Activated naive CD8-positive, alpha-beta T cell treated with anti-CD3 and anti-CD28 coated beads, Interleukin-2, amount 50 U/mL, for 24 hours (primary cell): ENCODE results near the gene GPS1.

Source experiments
- ATAC-seq: fragments of 150-1000 bp; cut with Tn5 transposase; one replicate; pipeline ENCODE4 v1.10.0; 2021
- DNase-seq: peaks from one replicate; pipeline ENCODE4 v3.0.0; 2021
- H3K27ac Mint-ChIP-seq: one replicate; pipeline ENCODE4 v1.8.0; 2021; ENCODE audit warnings: mild to moderate bottlenecking, mixed read lengths
- H3K27me3 Mint-ChIP-seq: one replicate; pipeline ENCODE4 v1.8.0; 2021; ENCODE audit warnings: mixed read lengths
- H3K36me3 Mint-ChIP-seq: one replicate; pipeline ENCODE4 v1.8.0; 2021; ENCODE audit warnings: low read depth, mixed read lengths
- H3K4me1 Mint-ChIP-seq: one replicate; pipeline ENCODE4 v1.8.0; 2021; ENCODE audit warnings: mixed read lengths
- H3K4me3 Mint-ChIP-seq: one replicate; pipeline ENCODE4 v1.8.0; 2021; ENCODE audit warnings: mild to moderate bottlenecking, moderate library complexity, mixed read lengths
- H3K9me3 Mint-ChIP-seq: one replicate; pipeline ENCODE4 v1.8.0; 2021; ENCODE audit warnings: mixed read lengths

The GPS1 gene

DNA sequence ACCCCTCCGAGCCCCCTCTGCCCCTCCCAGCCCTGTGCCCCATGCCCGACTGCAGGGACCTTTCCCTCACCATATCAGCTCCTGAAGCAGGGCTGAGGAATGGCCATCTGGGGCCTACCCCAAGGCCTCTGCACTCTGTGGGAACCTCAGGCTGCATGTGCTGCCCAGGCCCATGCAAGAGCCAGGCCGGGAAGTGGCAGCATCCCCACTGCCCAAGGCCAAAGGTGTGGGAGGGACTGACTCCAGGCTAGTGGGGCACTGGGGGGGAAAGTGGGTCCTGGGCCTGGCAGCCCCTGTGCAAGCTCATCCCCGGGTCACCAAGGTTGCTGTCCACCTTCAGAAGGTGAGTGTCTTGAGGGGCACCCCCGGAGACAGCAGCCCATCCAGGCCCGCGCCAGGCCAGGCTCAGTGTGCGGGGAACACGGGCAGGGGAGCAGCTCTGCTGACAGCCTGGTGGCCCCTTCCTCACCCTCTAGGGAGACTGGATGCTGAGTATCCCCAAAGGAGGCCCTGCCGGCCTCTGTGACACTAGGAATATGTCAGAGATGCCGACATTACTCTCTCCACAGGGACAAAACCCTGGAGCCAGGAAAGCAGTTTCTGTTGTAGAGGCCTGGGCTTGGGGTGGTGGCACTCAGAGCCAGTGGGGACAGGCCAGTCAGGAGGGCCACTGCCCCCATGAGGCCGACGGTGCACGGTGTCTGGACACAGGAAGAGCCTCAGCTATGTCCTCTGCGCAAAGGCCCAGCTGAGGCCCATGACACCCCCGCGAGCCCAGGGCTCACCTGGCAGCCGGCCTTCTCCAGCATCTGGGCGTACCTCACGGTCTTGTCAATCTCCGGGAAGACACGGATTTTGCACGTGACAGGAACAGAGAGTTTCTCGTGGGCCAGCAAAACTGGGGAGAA, 10.6 kb downstream of the GPS1 start:
- DNase-seq (no peak), ATAC-seq (no peak)
- Mint-ChIP-seq H3K27ac (no peak overlapping the region), H3K4me3 (no peak overlapping the region), H3K4me1 (peaks cover 16% of the 10 kb centered on the region), H3K36me3 (peaks cover 5% of the 10 kb centered on the region), H3K27me3 (no peaks in the 10 kb centered on the region), H3K9me3 (no peaks in the 10 kb centered on the region)

DNA sequence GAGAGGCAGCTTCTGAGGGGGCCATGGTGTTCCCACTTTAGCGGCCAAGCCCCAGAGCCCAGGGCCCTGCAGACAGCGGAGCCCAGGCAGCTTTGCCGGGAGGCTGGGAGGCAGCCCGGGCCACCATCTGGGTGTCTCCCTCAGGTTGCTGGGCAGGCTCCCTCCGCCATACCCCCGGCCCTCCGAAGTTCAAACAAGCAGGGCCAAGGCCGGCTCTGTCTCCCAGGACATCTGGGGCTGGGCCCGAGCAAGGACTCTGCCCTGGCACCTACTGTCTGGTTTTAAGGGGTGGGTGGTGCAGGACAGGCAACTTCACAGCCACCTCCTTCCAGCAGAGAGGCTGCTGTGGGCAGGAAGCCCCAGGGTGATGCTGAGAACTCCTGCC, 11.3 kb downstream of the GPS1 start:
- Mint-ChIP-seq H3K27ac (no peak overlapping the region), H3K4me3 (no peak overlapping the region), H3K27me3 (no peaks in the 10 kb centered on the region), H3K4me1 (peaks cover 16% of the 10 kb centered on the region), H3K9me3 (no peaks in the 10 kb centered on the region), H3K36me3 (peaks cover 2% of the 10 kb centered on the region)
- ATAC-seq (no peak), DNase-seq (no peak)

DNA sequence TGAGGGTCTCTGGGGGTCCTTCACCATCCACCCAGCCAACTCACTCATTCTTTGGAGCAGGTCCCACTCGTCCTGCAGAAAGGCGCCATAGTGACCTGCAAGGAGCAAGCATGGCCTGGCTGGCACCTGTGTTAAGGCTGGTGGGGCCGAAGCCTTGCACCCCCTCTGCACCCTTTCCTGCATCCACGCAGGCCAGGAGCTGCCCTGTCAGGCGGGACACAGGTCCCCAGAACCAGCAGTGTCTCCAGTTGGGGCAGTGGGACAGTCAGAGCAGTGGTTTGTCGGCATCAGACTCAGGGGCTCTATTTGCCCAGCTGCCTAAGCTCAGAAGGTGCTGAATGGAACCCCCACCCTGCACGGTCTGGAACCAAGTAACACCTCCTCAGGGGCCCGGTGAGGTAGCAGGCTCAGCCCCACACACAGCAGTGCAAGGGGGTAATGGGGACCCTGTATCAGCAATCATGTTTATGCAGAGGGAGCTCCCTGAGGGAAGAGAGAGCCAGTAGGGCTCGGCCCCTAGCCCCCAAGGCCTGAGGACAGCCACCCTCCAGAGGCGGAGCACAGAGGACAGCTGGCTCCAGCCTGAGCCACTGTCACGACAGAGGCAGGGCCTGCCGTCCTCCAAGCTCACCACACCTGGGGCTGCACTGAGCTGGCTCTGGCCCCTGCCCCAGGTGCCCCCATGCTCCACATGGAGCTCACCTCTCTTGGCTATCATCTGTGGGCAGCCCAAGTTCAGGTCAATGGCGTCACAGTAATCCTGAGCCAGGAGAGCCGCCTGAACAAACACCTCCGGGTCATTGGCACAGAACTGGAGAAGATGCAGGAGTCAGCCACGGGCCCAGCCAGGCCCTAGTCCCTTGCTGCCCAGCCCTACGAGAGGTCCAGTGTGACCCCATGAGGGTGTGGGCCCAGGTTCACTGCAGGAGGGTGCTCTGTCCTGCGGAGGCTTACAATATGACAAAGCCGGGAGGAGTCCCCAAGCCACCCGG, 12.0 kb downstream of the GPS1 start:
- no peak for DNase-seq
- H3K4me3 Mint-ChIP-seq = peak overlapping the region; percentile 74
- H3K36me3 Mint-ChIP-seq = peaks cover 2% of the 10 kb centered on the region
- no peak for ATAC-seq
- H3K9me3 Mint-ChIP-seq = no peaks in the 10 kb centered on the region
- H3K27me3 Mint-ChIP-seq = no peaks in the 10 kb centered on the region
- H3K4me1 Mint-ChIP-seq = peaks cover 16% of the 10 kb centered on the region
- peak overlapping the region; percentile 71 for H3K27ac Mint-ChIP-seq

DNA sequence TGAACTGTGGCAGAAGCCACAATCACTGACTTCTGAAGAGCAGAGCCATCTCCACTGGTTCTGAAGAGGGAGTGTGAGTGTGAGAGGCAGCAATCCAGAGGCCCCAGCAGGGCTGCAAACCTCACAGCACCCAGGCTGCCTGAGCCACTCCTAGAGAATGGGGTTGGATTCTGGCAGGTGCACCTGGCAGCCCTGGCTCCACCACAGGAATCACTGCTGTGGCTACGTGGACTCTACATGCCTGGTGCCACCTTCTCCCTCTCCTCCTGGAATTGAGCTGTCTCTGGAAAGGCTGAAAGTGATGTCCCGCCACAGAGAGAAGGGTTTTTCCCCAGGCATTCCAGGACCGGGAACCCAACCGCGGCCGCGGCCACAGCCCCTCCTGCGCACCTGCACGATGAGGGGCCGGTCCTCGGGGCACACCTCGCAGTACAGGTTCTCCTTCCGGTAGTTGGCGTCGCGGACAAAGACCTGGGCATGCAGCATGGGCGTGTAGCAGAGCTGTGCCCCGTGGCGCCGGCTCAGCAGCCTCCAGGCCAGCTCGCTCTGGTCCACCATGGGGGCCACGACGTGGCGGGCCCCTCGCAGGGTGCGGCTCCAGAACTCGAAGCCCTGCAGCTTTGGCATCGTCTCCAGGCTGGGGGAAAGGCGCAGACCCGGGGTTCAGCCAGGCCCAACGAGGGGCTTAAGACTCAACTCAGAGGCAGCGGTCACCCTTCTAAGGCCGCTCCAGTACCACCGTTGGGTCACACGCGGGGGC, 12.9 kb downstream of the GPS1 start:
- H3K9me3 Mint-ChIP-seq = no peaks in the 10 kb centered on the region
- ATAC-seq (no peak), DNase-seq (no peak)
- H3K36me3 Mint-ChIP-seq = peaks cover 2% of the 10 kb centered on the region
- H3K4me1 Mint-ChIP-seq = peaks cover 16% of the 10 kb centered on the region
- H3K27ac Mint-ChIP-seq = peak overlapping the region; percentile 71
- H3K27me3 Mint-ChIP-seq = no peaks in the 10 kb centered on the region
- peak overlapping the region; percentile 74 for H3K4me3 Mint-ChIP-seq

DNA sequence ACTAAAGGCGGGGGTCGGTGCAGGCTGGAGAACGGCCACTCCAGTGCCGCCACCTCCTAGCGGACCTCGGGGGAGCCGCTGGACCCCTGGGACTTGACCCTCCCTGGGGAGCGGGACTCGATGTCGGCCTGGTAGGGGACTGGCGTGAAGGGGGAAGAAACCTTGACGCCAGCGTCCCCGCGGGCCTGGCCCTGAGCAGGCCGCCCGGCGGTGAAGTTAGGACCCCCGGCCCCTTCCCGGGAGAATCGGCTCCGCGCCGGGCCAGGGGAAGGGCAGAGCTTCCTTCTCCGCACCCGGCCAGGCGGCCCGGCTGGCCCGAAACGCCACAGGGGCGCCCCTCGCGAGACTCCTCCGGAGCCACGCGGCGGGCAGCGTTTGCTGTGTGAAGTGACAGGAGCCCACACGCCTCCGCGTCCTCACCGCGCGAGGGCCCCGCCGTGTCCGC, 13.5 kb downstream of the GPS1 start:
- peak; percentile 35 for ATAC-seq
- peaks cover 16% of the 10 kb centered on the region for H3K4me1 Mint-ChIP-seq
- peak; percentile 29 for DNase-seq
- H3K27me3 Mint-ChIP-seq = no peaks in the 10 kb centered on the region
- H3K36me3 Mint-ChIP-seq = peaks cover under 1% of the 10 kb centered on the region
- peak overlapping the region; percentile 74 for H3K4me3 Mint-ChIP-seq
- H3K27ac Mint-ChIP-seq = peak overlapping the region; percentile 31
- H3K9me3 Mint-ChIP-seq = no peaks in the 10 kb centered on the region

DNA sequence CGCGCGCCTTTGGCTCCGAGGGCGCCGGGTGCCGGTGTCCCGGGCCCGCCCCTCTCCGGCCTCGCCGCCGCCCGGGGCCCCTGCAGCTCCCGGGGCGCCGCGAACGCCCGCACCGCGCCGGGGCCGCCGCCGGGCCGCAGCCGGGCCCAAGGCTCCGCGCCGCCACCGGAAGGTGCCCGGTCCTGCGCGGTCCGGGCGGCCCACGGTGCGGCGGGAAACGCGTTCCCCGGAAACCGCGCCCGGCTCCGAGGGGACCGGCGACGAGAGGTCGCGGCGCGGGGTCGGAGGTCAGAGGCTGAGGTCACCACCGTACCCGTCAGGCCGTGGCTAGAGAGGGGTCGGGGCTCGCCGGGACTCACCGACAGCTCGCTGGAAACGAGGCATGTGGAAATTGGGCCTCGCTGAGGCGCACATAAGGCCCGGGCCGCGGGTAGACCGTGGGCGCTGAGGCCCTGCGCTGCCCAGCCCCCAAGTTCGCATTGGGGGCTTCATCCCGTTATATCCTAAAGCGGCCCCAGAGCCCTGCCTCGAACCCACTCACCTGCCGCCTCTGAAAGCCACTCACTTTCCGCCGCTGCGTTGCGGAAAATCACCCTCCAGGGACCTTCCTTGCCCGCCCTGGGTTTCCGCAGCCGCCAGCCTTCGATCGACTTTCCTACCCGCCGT, 14.1 kb downstream of the GPS1 start, which contains the start of gene DUS1L:
TSS of gene DUS1L (minus strand) at position 167 of the 666 bp plus-strand sequence. CDS start 745 bp downstream, outside the sequence.
- ATAC-seq (peak; percentile 77), DNase-seq (peak; percentile 81)
- no peaks in the 10 kb centered on the region for H3K27me3 Mint-ChIP-seq
- H3K4me3 Mint-ChIP-seq = peak within 1 kb of the TSS; percentile 83
- peaks cover 16% of the 10 kb centered on the region for H3K4me1 Mint-ChIP-seq
- peak within 1 kb of the TSS; percentile 87 for H3K27ac Mint-ChIP-seq
- H3K9me3 Mint-ChIP-seq = no peaks in the 10 kb centered on the region
- no peaks in the 10 kb centered on the region for H3K36me3 Mint-ChIP-seq

DNA sequence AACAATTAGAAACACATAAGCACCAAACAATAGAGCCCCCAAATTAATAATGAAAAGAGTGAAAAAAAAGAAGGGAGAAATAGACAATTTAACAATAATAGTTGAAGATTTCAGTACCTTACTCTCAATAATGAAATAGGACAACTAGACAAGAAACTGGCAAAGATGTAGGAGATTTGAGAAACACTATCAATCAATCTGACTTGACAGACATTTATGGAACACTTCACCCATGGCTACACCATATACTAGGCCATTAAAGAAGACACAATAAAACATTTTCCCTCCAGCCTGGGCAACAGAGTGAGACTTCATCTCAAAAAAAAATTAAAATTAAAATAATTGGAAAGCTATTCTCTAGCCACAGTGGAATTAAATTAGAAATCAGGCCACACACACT, 18.9 kb downstream of the GPS1 start:
- ATAC-seq (no peak), DNase-seq (no peak)
- Mint-ChIP-seq H3K36me3 (no peaks in the 10 kb centered on the region), H3K4me3 (no peak overlapping the region), H3K27me3 (no peaks in the 10 kb centered on the region), H3K27ac (no peak overlapping the region), H3K9me3 (no peaks in the 10 kb centered on the region), H3K4me1 (peaks cover 9% of the 10 kb centered on the region)

DNA sequence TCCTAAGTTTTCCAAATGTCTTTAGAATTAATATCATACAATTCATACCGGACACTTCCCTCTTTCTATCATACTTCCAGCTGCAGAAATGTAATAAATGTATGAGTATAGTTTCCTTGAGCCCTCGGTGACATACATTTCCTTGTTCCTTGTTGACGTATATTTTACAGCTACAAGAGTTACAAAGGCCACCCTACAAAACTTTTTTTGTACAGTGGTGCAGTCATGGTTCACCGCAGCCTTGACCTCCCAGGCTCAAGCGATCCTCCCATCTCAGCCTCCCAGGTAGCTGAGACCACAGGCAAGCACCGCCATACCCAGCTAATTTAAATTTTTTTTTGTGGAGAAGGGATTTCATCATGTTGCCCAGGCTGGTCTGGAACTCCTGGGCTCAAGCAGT, 21.1 kb downstream of the GPS1 start:
- Mint-ChIP-seq H3K27ac (no peak overlapping the region), H3K9me3 (no peaks in the 10 kb centered on the region), H3K4me3 (no peak overlapping the region), H3K4me1 (no peaks in the 10 kb centered on the region), H3K36me3 (no peaks in the 10 kb centered on the region), H3K27me3 (no peaks in the 10 kb centered on the region)
- no peak for ATAC-seq
- DNase-seq = no peak

DNA sequence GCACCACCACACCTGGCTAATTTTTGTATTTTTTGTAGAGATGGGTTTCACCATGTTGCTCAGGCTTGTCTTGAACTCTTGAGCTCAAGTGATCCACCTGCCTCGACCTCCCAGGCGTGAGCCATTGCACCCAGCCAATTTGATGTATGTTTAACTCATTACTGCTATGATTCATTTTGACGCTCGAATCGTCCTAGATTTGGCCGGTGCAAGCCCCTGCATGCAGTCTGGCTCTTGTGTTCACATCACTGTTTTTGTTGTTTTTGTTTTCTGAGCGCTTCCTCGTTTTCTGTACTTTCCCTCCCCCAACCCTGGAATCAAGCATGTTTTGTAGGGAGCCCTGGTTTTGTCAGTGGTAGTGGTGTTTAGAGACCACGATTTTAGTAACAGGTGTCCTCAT, 21.7 kb downstream of the GPS1 start:
- ATAC-seq = no peak
- Mint-ChIP-seq H3K27me3 (no peaks in the 10 kb centered on the region), H3K4me1 (no peaks in the 10 kb centered on the region), H3K4me3 (no peak overlapping the region), H3K9me3 (no peaks in the 10 kb centered on the region), H3K27ac (no peak overlapping the region), H3K36me3 (peaks cover 3% of the 10 kb centered on the region)
- DNase-seq = no peak

DNA sequence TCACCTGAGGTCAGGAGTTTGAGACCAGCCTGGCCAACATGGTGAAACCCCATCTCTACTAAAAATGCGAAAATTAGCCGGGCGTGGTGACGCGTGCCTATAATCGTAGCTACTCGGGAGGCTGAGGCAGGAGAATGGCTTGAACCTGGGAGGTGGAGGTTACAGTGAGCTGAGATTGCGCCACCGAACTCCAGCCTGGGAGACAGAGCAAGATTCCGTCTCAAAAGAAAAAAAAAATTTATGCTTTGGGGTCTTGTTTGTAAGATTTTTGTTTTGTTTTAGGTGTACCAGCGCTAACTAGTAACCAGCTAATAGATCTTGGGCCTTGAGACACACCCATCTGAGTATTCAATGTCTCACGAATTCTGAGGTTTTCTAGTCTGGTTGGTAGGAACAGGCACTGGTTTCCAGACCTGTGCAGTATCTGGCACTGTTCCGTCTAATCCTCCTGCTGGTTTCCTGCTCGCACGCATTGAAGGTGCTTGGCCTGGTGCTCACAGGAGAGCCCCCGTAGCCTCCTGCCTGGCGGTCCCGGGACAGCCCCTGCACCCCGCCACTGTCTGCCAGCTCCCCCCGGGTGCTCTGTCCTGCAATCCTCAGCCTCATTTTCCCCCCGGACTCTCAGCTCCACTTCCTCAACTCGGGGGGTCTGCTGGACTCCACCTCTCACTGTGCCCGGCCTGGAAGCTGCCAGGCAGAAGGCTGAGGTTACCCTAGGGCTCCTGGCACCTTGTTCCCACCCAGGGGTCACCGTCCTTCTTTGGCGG, 24.5 kb downstream of the GPS1 start:
- H3K27me3 Mint-ChIP-seq = no peaks in the 10 kb centered on the region
- ATAC-seq (no peak), DNase-seq (no peak)
- H3K27ac Mint-ChIP-seq = no peak overlapping the region
- H3K4me1 Mint-ChIP-seq = no peaks in the 10 kb centered on the region
- H3K4me3 Mint-ChIP-seq = no peak overlapping the region
- H3K36me3 Mint-ChIP-seq = peaks cover 9% of the 10 kb centered on the region
- no peaks in the 10 kb centered on the region for H3K9me3 Mint-ChIP-seq

DNA sequence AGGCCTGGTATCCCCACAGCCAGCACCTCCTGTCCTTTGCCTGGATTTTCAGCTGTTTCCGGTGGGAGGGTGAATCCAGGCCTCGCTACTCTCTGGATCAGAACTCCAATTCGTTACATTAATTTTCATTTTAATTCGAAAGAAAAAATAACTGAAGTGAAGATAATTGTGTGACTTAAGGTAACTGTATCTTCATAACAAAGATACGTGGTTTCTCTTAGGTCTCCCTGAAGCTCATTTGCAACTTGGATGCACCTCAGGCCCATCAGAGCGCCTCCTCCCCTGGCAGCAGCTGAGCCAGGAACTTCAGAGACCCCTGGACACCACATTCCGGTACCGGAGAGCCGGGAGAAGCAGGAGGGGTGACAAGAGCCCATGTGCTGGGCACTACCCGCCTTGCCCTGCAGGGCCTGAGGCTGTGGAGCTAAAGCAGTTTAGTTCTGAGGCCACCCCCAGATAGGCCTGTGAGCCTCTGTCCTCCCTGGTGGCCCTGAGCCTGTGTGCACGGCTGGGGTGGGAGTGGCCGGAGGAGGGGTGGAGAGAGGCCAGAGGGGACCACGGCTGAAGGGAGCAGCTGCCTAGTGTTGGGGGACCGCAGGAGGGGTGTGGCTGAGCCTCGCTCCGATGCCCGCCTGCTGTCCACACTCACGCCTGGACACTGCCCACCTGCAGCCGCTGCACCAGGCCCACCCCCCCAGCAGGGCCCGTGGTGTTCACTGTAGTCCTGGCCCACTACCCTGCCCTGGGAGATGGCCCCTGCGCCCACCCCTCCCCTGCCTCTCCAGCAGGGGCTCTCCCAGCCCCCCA, 25.3 kb downstream of the GPS1 start:
- H3K4me1 Mint-ChIP-seq = no peaks in the 10 kb centered on the region
- H3K9me3 Mint-ChIP-seq = no peaks in the 10 kb centered on the region
- ATAC-seq (peak; percentile 22), DNase-seq (no peak)
- H3K27ac Mint-ChIP-seq = no peak overlapping the region
- H3K27me3 Mint-ChIP-seq = no peaks in the 10 kb centered on the region
- H3K36me3 Mint-ChIP-seq = peaks cover 9% of the 10 kb centered on the region
- no peak overlapping the region for H3K4me3 Mint-ChIP-seq

DNA sequence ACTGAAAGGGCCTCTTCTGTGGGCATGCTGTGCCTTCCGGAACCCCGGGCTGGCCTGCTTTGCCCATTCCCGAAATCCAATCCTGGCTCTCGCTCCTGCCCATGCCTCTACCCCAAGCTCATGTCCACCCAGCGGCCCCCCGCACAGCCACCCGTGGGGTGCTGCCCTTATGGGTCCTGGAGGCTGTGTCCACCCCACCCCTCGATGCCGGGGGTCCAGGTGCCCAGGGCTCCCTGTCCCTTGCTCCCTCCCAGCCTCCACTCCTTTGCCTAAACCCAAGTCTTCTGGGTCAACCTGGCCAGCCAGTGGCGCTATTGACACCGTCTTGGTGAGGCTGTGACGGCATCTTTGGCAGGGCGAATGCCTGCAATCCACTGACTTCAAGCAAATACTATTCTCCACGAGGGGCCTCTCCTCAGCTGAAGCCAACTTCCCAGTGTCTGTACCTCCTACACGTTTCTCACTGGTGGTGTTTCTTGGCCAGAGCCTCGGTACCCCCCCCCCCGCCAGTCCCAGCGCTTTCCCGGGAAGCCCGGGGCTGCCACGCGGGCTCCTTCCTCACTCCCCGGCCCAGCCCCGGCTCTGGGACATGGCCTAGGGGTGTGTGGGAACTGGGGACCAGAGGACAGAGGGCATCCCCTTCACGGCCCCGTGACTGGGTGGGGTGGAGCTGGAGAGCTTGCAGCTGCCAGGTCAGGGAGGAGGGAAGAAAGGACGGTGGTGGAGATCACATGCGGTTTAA, 26.1 kb downstream of the GPS1 start:
- Mint-ChIP-seq H3K27me3 (no peaks in the 10 kb centered on the region), H3K4me1 (no peaks in the 10 kb centered on the region), H3K27ac (no peak overlapping the region), H3K9me3 (no peaks in the 10 kb centered on the region), H3K36me3 (peaks cover 9% of the 10 kb centered on the region), H3K4me3 (peak overlapping the region; percentile 25)
- ATAC-seq = peak; percentile 4
- no peak for DNase-seq
